HCT116 (cell line): ENCODE results near the gene WHRN. TPM values are rescaled to one million over a fixed set of nuclear protein-coding genes. Genes with fewer than 3 reads are reported as not detected.
A peak's percentile ranks its signal among the peaks of the same experiment; 100 is the strongest.

Experiments
- ATAC-seq: fragments of 200-7000 bp; cut with Tn5 transposase; 2 replicates; pipeline ENCODE4 v1.9.1; 2020; ENCODE audit warnings: mild to moderate bottlenecking, moderate library complexity
- BruUV-seq: library from RNA; stranded (reverse); fragments of 400-500 nt; replicated peaks from 2 replicates; lab custom pipeline; 2021; lab: Mats Ljungman, UMichigan
- CTCF ChIA-PET: fragments of 300-600 bp; sonication (Branson Sonifier 250); formaldehyde crosslinking; loops from one replicate; lab custom pipeline; 2021; ENCODE audit warnings: antibody characterized with exemption; lab: Charles Lee
- POLR2A ChIA-PET: fragments of 300-600, 350-600 bp; sonication (Branson Sonifier 250); formaldehyde crosslinking; loops from one replicate; lab custom pipeline; 2021; ENCODE audit warnings: antibody characterized with exemption; lab: Charles Lee
- RAD21 ChIA-PET, 2 experiments: fragments of 300-600 bp; sonication (Branson Sonifier 250); formaldehyde crosslinking; loops; one replicate each; lab custom pipeline; 2023; ENCODE audit warnings: low total read pairs in 2 of 2; ENCODE audit not compliant: uncharacterized antibody in 2 of 2, unreplicated experiment in 2 of 2, low non-redundant PET in 1 of 2; lab: Charles Lee
- DNase-seq: peaks from one replicate; pipeline ENCODE4 v3.0.0-alpha.2; 2010; ENCODE audit warnings: low read depth, low spot score
- H2AFZ ChIP-seq: fragments of 200-600 bp; shearing (Covaris generic), sonication (generic); 2 replicates; pipeline ENCODE4 v1.6.1; 2017; ENCODE audit warnings: low read depth, mixed run types, mixed read lengths, antibody characterized with exemption, low read length; ENCODE audit not compliant: poor library complexity, severe bottlenecking
- H3K27ac ChIP-seq: 2 replicates; pipeline ENCODE4 v1.5.1; 2012; ENCODE audit warnings: low read depth, low read length
- H3K27me3 ChIP-seq: fragments of 200-600 bp; sonication (generic); 2 replicates; pipeline ENCODE4 v1.6.1; 2016; ENCODE audit warnings: mixed run types, low read length, mixed read lengths; ENCODE audit not compliant: insufficient read depth
- H3K36me3 ChIP-seq, 2 experiments: fragments of 200-500 bp in 1 of 2; fragments of 200-600 bp in 1 of 2; sonication (Bioruptor generic) in 1 of 2; sonication (generic) in 1 of 2; 2 replicates each; pipeline versions ENCODE4 v1.5.1 to v1.6.1; 2014 to 2016; ENCODE audit warnings: low read length in 2 of 2, inconsistent platforms in 1 of 2, mixed read lengths in 1 of 2, mixed run types in 1 of 2; ENCODE audit not compliant: insufficient read depth in 2 of 2, control insufficient read depth in 1 of 2
- H3K4me1 ChIP-seq, 2 experiments: fragments of 200-600 bp in 1 of 2; sonication (generic) in 1 of 2; 2 replicates each; pipeline versions ENCODE4 v1.5.1 to v1.6.1; 2012 to 2017; ENCODE audit warnings: low read length in 2 of 2, inconsistent platforms in 1 of 2, mild to moderate bottlenecking in 1 of 2, mixed read lengths in 1 of 2, mixed run types in 1 of 2, moderate library complexity in 1 of 2; ENCODE audit not compliant: insufficient read depth in 2 of 2, control insufficient read depth in 1 of 2
- H3K4me2 ChIP-seq: fragments of 200-600 bp; sonication (generic); 2 replicates; pipeline ENCODE4 v1.6.1; 2017; ENCODE audit warnings: mixed run types, low read length, mixed read lengths
- H3K4me3 ChIP-seq, 2 experiments: fragments of 200-600 bp in 1 of 2; sonication (generic) in 1 of 2; replicated peaks in 1 of 2; 2 replicates each; pipeline ENCODE4 v1.5.1; 2011 to 2016; ENCODE audit warnings: low read length in 2 of 2, control low read depth in 1 of 2, low read depth in 1 of 2, mild to moderate bottlenecking in 1 of 2, mixed read lengths in 1 of 2, mixed run types in 1 of 2
- H3K79me2 ChIP-seq: fragments of 200-600 bp; sonication (generic); 2 replicates; pipeline ENCODE4 v1.6.1; 2017; ENCODE audit warnings: mild to moderate bottlenecking, mixed run types, low read length, moderate library complexity, mixed read lengths; ENCODE audit not compliant: insufficient read depth
- H3K9ac ChIP-seq: fragments of 200-600 bp; sonication (generic); 2 replicates; pipeline ENCODE4 v1.6.1; 2016; ENCODE audit warnings: low read length, mixed read lengths
- H3K9me2 ChIP-seq: fragments of 200-600 bp; sonication (generic), shearing (Covaris generic); 2 replicates; pipeline ENCODE4 v1.6.1; 2017; ENCODE audit warnings: mixed run types, mild to moderate bottlenecking, moderate library complexity; ENCODE audit not compliant: insufficient read depth
- H3K9me3 ChIP-seq, 2 experiments: fragments of 200-500 bp in 1 of 2; fragments of 200-600 bp in 1 of 2; sonication (Bioruptor generic) in 1 of 2; sonication (generic) in 1 of 2; 2 replicates each; pipeline ENCODE4 v1.6.1; 2014 to 2017; ENCODE audit warnings: low read length in 2 of 2, mixed read lengths in 2 of 2, inconsistent platforms in 1 of 2, low read depth in 1 of 2, mild to moderate bottlenecking in 1 of 2, mixed run types in 1 of 2, moderate library complexity in 1 of 2; ENCODE audit not compliant: control insufficient read depth in 1 of 2, insufficient read depth in 1 of 2
- H4K20me1 ChIP-seq: fragments of 200-600 bp; sonication (generic), shearing (Covaris generic); 2 replicates; pipeline ENCODE4 v1.6.1; 2017; ENCODE audit warnings: mixed run types, mild to moderate bottlenecking, moderate library complexity; ENCODE audit not compliant: insufficient read depth
- CEBPB ChIP-seq: IDR thresholded peaks from 2 replicates; pipeline ENCODE4 v1.6.1; 2012; ENCODE audit warnings: low read depth
- FOSL1 ChIP-seq: IDR thresholded peaks from 2 replicates; pipeline ENCODE4 v1.6.1; 2012; ENCODE audit warnings: low read depth
- MAX ChIP-seq: IDR thresholded peaks from 2 replicates; pipeline ENCODE4 v1.6.1; 2012
- POLR2A ChIP-seq: IDR thresholded peaks from 2 replicates; pipeline ENCODE4 v1.7.0; 2011; ENCODE audit warnings: borderline replicate concordance; ENCODE audit not compliant: insufficient read depth, insufficient read length; ENCODE audit errors: extremely low read depth
- RAD21 ChIP-seq: IDR thresholded peaks from 2 replicates; pipeline ENCODE4 v1.6.1; 2012; ENCODE audit warnings: low read depth, mild to moderate bottlenecking
- REST ChIP-seq: IDR thresholded peaks from 2 replicates; pipeline ENCODE4 v1.6.1; 2012; ENCODE audit warnings: low read depth
- SIN3A ChIP-seq: IDR thresholded peaks from 2 replicates; pipeline ENCODE4 v1.6.1; 2012; ENCODE audit warnings: low read depth
- YY1 ChIP-seq: IDR thresholded peaks from 2 replicates; pipeline ENCODE4 v1.6.1; 2011; ENCODE audit warnings: low read length, low read depth, moderate library complexity, mild to moderate bottlenecking; ENCODE audit not compliant: insufficient replicate concordance; ENCODE audit errors: extremely low read depth
- ZFX ChIP-seq: fragments of 450-650 bp; IDR thresholded peaks from 2 replicates; pipeline ENCODE4 v1.6.1; 2017
- ZNF274 ChIP-seq: fragments of 200-500 bp; sonication (Bioruptor generic); IDR thresholded peaks from 2 replicates; pipeline ENCODE4 v1.6.1; 2014; ENCODE audit warnings: mild to moderate bottlenecking, low read depth, low read length, inconsistent platforms
- intact Hi-C: fragments of 100-400 bp; cut with micrococcal nuclease; formaldehyde crosslinking; loops from 2 replicates; pipeline ENCODE4 v1.10.0; 2022
- total RNA-seq: library from RNA; stranded (reverse); gene quantifications from one replicate; pipeline ENCODE4 v1.2.1, GENCODE V29; 2021; ENCODE audit not compliant: unreplicated experiment
- TF ChIP-seq, protein P1 (sequence below), 3 experiments: fragments of 200-600 bp in 1 of 3; sonication (generic) in 1 of 3; IDR thresholded peaks in 2 of 3; conservative IDR thresholded peaks in 1 of 3; 2 replicates each; pipeline ENCODE4 v1.5.1; 2012 to 2017; ENCODE audit warnings: low read depth in 2 of 3, low read length in 2 of 3, antibody characterized with exemption in 1 of 3, borderline replicate concordance in 1 of 3, control low read depth in 1 of 3, mild to moderate bottlenecking in 1 of 3, mixed read lengths in 1 of 3, mixed run types in 1 of 3, moderate library complexity in 1 of 3; ENCODE audit not compliant: insufficient read depth in 1 of 3

WHRN gene
- total RNA-seq, 1 experiment from 2014 or later: 12.8 TPM

DNA sequence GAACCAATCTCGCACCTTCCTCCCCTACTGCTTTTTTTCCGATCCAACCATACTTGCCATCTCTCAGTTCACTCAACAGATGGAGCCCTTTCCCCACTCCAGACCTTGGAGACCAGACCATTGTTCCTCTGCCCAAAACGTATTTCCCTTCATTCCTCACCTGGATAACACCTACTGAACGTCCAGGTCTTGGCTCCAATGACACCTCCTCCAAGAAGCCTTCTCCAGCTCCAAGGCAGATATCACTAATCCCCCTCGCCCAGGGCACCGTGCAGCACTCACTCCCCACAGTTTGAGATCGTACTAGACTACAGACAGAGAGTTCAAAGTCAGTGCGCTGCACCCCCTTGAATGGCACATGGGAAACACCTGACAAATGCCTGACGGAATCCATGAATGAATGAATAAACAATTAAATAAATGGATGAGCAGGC lies 70.4 kb downstream of the WHRN start:
- no TSS peak for BruUV-seq
- ATAC-seq: peak; percentile 93
- Histone ChIP-seq H4K20me1 (no peaks in the 10 kb centered on the region), H2AFZ (no peak overlapping the region), H3K9me3 (no peaks in the 10 kb centered on the region), H3K9ac (no peak overlapping the region), H3K27me3 (no peaks in the 10 kb centered on the region), H3K9me2 (no peaks in the 10 kb centered on the region), H3K36me3 (no peaks in the 10 kb centered on the region), H3K4me2 (no peak overlapping the region), H3K79me2 (no peaks in the 10 kb centered on the region), H3K27ac (no peak overlapping the region), H3K4me3 (no peak overlapping the region), H3K4me1 (no peaks in the 10 kb centered on the region)
- ChIA-PET POLR2A (no interaction called here), CTCF (interaction anchor here (0.9 to 6.7 kb wide), 3 partner anchors 70 to 218 kb away, joined by 3 to 48 read pairs (median 5); no protein-coding TSS in a partner anchor), RAD21 (interaction anchor here (1.0 to 1.8 kb wide), 2 partner anchors 218 to 219 kb away, joined by 5 to 6 read pairs; no protein-coding TSS in a partner anchor)
- intact Hi-C loops: loop anchor here (1.0 to 10.0 kb wide), 4 partner anchors 72 to 580 kb away; no protein-coding TSS in a partner anchor
- TF ChIP-seq, protein P1, sequence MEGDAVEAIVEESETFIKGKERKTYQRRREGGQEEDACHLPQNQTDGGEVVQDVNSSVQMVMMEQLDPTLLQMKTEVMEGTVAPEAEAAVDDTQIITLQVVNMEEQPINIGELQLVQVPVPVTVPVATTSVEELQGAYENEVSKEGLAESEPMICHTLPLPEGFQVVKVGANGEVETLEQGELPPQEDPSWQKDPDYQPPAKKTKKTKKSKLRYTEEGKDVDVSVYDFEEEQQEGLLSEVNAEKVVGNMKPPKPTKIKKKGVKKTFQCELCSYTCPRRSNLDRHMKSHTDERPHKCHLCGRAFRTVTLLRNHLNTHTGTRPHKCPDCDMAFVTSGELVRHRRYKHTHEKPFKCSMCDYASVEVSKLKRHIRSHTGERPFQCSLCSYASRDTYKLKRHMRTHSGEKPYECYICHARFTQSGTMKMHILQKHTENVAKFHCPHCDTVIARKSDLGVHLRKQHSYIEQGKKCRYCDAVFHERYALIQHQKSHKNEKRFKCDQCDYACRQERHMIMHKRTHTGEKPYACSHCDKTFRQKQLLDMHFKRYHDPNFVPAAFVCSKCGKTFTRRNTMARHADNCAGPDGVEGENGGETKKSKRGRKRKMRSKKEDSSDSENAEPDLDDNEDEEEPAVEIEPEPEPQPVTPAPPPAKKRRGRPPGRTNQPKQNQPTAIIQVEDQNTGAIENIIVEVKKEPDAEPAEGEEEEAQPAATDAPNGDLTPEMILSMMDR (IDR thresholded peaks at IDR 0.05 in 2 of 3, conservative IDR thresholded peaks at IDR 0.05 in 1 of 3; ENCODE audit: borderline replicate concordance in 1 of 3, insufficient read depth in 1 of 3, low read depth in 2 of 3, low read length in 2 of 3): peak; percentile 62 to 79 (median 70)
- TF ChIP-seq SIN3A (no peak), RAD21 (peak; percentile 88), MAX (no peak)
- peak; percentile 35 for DNase-seq

DNA sequence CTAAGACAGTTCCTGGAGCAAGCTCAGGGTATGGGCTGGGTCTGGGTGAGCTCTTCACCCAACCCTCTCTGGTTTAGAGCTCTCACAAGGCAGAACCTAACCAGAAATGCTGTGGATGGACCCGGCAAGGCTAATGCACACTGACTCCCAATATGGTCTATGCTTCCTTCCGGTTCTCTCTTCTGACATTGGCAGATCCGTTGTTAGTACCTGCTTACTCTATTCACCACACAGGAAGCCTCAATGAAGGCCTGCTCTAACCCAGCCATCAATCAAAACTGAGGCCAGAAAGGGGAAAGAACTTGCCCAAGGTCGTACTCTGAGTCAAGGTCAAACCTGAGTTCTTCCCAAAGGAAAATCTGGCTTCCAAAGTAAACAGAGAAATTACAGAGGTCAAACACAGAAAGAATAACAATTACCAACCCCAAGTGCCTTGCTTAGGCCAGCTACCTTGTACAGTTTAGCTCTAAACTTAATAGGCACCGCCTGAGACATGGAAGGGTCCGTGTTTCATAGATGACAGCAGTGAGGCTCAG lies 71.5 kb downstream of the WHRN start:
- no peak for ATAC-seq
- ChIA-PET POLR2A (no interaction called here), RAD21 (interaction anchor here in 1 of 2 experiments (1.2 kb wide), 1 partner anchor 219 kb away, joined by 3 read pairs; no protein-coding TSS in a partner anchor), CTCF (interaction anchor here (6.7 kb wide), 1 partner anchor 219 kb away, joined by 48 read pairs; no protein-coding TSS in a partner anchor)
- no peak overlapping the region for H3K4me2 ChIP-seq
- H3K9ac ChIP-seq: no peak overlapping the region
- no TSS peak for BruUV-seq
- H3K9me3 ChIP-seq: no peaks in the 10 kb centered on the region
- H3K4me1 ChIP-seq: no peaks in the 10 kb centered on the region
- no peak overlapping the region for H3K27ac ChIP-seq
- no peak overlapping the region for H3K4me3 ChIP-seq
- intact Hi-C loops: loop anchor here (1.0 to 10.0 kb wide), 4 partner anchors 74 to 581 kb away; no protein-coding TSS in a partner anchor
- H3K27me3 ChIP-seq: no peaks in the 10 kb centered on the region
- H2AFZ ChIP-seq: no peak overlapping the region
- H3K9me2 ChIP-seq: no peaks in the 10 kb centered on the region
- no peaks in the 10 kb centered on the region for H3K36me3 ChIP-seq
- no peaks in the 10 kb centered on the region for H4K20me1 ChIP-seq
- H3K79me2 ChIP-seq: no peaks in the 10 kb centered on the region
- DNase-seq: no peak
- TF ChIP-seq POLR2A (no peak), YY1 (no peak), SIN3A (no peak), ZFX (no peak), FOSL1 (no peak), CEBPB (no peak), REST (no peak), ZNF274 (no peak)
